Activated CD8-positive, alpha-beta T cell treated with anti-CD3 and anti-CD28 coated beads for 36 hours (primary cell): Measurements from ENCODE around the gene TYW1B. TPM values are rescaled to one million over a fixed set of nuclear protein-coding genes. Genes with fewer than 3 reads are reported as not detected.
"Not testable (repeated sequence)": the region's sequence is repeated elsewhere in the genome, so short reads cannot be mapped to it uniquely, and the experiment has no call there.

Experiments
- ATAC-seq: fragments of 200-7000 bp; cut with Tn5 transposase; one replicate; pipeline ENCODE4 v1.10.0; 2021; ENCODE audit warnings: mild to moderate bottlenecking, moderate library complexity
- CTCF ChIA-PET: fragments of 350-600 bp; sonication (Branson Sonifier 250); formaldehyde crosslinking; loops from one replicate; lab custom pipeline; 2021; ENCODE audit warnings: antibody characterized with exemption; lab: Charles Lee
- POLR2A ChIA-PET: fragments of 350-600 bp; sonication (Branson Sonifier 250); formaldehyde crosslinking; loops from one replicate; lab custom pipeline; 2021; ENCODE audit warnings: antibody characterized with exemption; lab: Charles Lee
- DNase-seq: peaks from one replicate; pipeline ENCODE4 v3.0.0-alpha.2; 2020
- H3K27ac Mint-ChIP-seq: one replicate; pipeline ENCODE4 v1.8.0; 2021; ENCODE audit warnings: mild to moderate bottlenecking, mixed read lengths
- H3K27me3 Mint-ChIP-seq: one replicate; pipeline ENCODE4 v1.8.0; 2021; ENCODE audit warnings: mixed read lengths
- H3K36me3 Mint-ChIP-seq: one replicate; pipeline ENCODE4 v1.8.0; 2021; ENCODE audit warnings: low read depth, mixed read lengths
- H3K4me1 Mint-ChIP-seq: one replicate; pipeline ENCODE4 v1.8.0; 2021; ENCODE audit warnings: low read depth, mixed read lengths
- H3K4me3 Mint-ChIP-seq: one replicate; pipeline ENCODE4 v1.8.0; 2021; ENCODE audit warnings: mild to moderate bottlenecking, moderate library complexity, mixed read lengths
- H3K9me3 Mint-ChIP-seq: one replicate; pipeline ENCODE4 v1.8.0; 2021; ENCODE audit warnings: mixed read lengths
- intact Hi-C: fragments of 100-400 bp; cut with micrococcal nuclease; formaldehyde crosslinking; loops from one replicate; pipeline ENCODE4 v1.10.0; 2022
- total RNA-seq, 2 experiments: library from RNA; stranded (reverse); gene quantifications; one replicate each; pipeline ENCODE4 v1.2.3, GENCODE V29; 2021
- TF ChIP-seq, protein P1 (sequence below): fragments of 200-600 bp; IDR thresholded peaks from one replicate; pipeline ENCODE4 v1.8.0; 2022; ENCODE audit warnings: antibody characterized with exemption, mild to moderate bottlenecking

TYW1B gene
- total RNA-seq, 2 experiments from 2014 or later, result 1.6 to 1.8 TPM

DNA sequence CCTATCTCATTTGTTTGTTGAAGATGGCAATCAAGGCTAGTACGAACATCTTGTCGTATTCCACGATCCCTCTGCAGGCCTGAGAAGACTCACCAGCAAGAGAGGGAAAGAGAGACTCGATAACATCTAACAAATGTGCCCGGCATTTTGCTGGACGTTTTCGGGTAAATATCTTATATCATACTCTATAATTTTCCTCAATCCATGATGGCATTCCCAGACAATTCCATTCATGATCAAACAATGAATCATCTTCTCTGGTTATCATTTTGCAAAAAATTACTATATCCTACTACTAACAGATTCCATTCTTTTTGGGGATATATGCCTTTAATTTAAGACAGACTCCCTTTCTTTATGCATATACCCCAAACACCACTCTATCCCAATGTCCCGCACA, 118.1 kb downstream of the TYW1B start:
- ChIA-PET CTCF (no interaction called here), POLR2A (no interaction called here)
- Mint-ChIP-seq H3K36me3 (peaks cover 48% of the 10 kb centered on the region), H3K27ac (no peak overlapping the region), H3K4me1 (no peaks in the 10 kb centered on the region), H3K27me3 (no peaks in the 10 kb centered on the region), H3K4me3 (no peak overlapping the region), H3K9me3 (peaks cover 4% of the 10 kb centered on the region)
- intact Hi-C loops, result no loop called here
- DNase-seq (no peak), ATAC-seq (no peak)
- TF ChIP-seq, protein P1, sequence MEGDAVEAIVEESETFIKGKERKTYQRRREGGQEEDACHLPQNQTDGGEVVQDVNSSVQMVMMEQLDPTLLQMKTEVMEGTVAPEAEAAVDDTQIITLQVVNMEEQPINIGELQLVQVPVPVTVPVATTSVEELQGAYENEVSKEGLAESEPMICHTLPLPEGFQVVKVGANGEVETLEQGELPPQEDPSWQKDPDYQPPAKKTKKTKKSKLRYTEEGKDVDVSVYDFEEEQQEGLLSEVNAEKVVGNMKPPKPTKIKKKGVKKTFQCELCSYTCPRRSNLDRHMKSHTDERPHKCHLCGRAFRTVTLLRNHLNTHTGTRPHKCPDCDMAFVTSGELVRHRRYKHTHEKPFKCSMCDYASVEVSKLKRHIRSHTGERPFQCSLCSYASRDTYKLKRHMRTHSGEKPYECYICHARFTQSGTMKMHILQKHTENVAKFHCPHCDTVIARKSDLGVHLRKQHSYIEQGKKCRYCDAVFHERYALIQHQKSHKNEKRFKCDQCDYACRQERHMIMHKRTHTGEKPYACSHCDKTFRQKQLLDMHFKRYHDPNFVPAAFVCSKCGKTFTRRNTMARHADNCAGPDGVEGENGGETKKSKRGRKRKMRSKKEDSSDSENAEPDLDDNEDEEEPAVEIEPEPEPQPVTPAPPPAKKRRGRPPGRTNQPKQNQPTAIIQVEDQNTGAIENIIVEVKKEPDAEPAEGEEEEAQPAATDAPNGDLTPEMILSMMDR, result no peak

DNA sequence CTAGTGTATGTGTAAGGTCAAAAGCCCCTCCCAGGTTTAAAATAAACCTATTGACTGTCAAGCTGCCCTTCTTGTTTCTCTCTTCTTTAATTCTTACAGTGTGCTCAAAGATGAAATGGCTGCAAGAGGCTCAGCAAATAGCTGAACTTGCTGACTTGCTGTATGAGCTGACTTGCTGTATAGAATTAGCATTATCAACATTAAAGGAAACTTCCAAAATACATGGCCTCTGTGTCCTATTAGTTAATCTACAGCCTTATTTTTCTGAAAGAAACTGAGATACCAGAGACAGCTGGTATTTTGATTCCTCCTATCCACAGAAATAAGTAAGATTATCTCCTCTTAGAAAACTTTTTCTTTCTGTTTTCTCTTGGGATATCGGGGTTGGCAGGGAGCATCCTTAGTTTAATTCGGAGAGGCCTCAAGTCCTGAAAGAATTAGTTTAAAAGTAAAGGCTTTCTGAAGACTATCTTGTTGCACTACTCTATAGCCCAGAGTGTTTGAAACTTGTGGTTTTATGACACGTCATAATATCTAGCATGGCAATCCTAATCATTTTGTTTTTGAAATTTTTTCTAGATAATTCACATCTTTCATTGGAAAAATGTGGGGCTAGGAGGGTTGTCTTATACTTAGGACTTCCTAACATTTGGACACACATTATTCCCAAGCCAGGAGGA, 119.5 kb downstream of the TYW1B start:
- H3K27me3 Mint-ChIP-seq, H3K27ac Mint-ChIP-seq, H3K4me1 Mint-ChIP-seq, DNase-seq, CTCF ChIA-PET, H3K9me3 Mint-ChIP-seq, ATAC-seq, H3K4me3 Mint-ChIP-seq, POLR2A ChIA-PET, intact Hi-C loops: not testable (repeated sequence)
- H3K36me3 Mint-ChIP-seq, result peaks cover 48% of the 10 kb centered on the region

DNA sequence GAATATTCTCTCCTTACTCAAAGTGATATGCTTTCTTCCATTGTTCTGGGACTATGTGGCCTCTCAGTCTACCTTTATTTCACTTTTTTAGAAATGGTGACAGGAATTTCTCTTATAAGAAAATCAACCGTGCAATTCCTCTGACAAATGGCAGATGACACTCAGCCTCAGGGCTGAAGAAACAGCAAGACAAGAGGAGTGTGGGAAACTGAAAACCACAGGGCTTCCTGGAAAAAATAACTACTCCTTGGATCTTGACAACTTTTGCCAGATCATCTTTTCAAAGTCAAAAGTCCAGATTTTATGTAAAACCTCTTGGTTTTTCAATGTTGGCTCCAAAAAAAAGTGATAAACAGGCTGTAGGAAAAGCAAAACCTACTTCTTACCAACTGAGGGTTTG, 121.5 kb downstream of the TYW1B start:
- Mint-ChIP-seq H3K4me1 (no peaks in the 10 kb centered on the region), H3K9me3 (peaks cover 4% of the 10 kb centered on the region), H3K27me3 (no peaks in the 10 kb centered on the region), H3K4me3 (no peak overlapping the region), H3K27ac (no peak overlapping the region), H3K36me3 (peaks cover 40% of the 10 kb centered on the region)
- intact Hi-C loops, result no loop called here
- TF ChIP-seq, protein P1, result no peak
- ChIA-PET CTCF (no interaction called here), POLR2A (no interaction called here)
- DNase-seq (no peak), ATAC-seq (no peak)

DNA sequence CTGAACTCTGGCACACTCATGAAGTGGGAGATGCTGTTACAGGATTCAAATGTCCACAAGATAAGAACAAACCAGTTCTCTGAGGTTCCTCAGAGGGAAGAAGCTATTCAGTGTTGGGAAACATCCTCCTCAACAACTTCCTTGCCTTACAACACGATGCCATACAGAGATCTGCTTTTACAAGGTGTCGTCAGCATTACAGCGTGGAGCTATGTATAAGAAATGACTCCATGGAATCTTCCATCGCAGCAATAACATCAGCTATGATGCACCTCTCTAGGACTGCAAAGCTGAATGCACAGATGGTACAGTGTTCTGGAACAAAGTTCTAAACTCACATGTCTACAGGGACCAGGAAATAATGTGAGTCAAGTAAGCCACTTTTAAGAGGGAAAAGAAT, 122.3 kb downstream of the TYW1B start:
- CTCF ChIA-PET, POLR2A ChIA-PET, H3K9me3 Mint-ChIP-seq, ATAC-seq, H3K4me1 Mint-ChIP-seq, intact Hi-C loops, H3K4me3 Mint-ChIP-seq, DNase-seq, H3K27me3 Mint-ChIP-seq, H3K27ac Mint-ChIP-seq: not testable (repeated sequence)
- H3K36me3 Mint-ChIP-seq, result peaks cover 35% of the 10 kb centered on the region

DNA sequence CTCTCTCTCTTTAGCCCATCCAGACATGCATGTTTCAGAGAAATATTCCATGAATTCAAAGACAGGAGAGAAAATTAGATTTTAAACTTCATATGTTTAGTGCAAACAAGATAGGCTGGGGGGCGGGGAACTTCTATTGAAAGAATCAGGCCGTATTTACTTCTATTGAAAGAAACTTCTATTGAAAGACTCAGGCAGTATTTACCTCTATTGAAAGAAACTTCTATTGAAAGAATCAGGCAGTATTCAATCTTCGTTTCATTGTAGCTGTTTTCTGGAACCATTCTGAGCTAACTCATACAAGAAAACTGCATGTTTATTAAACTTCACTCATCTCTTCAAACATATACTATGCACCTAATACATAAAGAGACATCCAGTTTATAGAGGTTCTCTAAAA, 123.1 kb downstream of the TYW1B start:
- peaks cover 31% of the 10 kb centered on the region for H3K36me3 Mint-ChIP-seq
- DNase-seq (no peak), ATAC-seq (no peak)
- ChIA-PET POLR2A (no interaction called here), CTCF (no interaction called here)
- TF ChIP-seq, protein P1, result no peak
- no peaks in the 10 kb centered on the region for H3K4me1 Mint-ChIP-seq
- intact Hi-C loops, result no loop called here
- no peaks in the 10 kb centered on the region for H3K27me3 Mint-ChIP-seq
- no peak overlapping the region for H3K4me3 Mint-ChIP-seq
- peaks cover 4% of the 10 kb centered on the region for H3K9me3 Mint-ChIP-seq
- H3K27ac Mint-ChIP-seq, result no peak overlapping the region

DNA sequence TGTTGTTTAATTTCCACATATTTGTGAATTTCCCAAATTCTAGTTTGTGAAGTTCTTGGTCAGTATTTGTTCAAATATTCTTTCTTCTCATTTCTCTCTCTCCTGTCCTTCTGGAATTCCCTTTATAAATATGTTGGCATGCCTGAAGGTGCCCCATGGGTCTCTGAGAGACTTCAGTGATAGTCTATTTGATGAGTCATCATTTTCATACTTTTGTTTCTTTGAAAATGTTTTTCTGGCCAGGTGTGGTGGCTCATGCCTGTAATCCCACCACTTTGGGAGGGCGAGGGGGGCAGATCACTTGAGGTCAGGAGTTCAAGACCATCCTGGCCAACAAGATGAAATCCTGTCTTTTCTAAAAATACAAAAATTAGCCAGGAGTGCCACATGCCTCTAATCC, 127.5 kb downstream of the TYW1B start:
- CTCF ChIA-PET, H3K27me3 Mint-ChIP-seq, H3K36me3 Mint-ChIP-seq, H3K9me3 Mint-ChIP-seq, ATAC-seq, H3K27ac Mint-ChIP-seq, POLR2A ChIA-PET, H3K4me1 Mint-ChIP-seq, intact Hi-C loops, H3K4me3 Mint-ChIP-seq, DNase-seq: not testable (repeated sequence)

DNA sequence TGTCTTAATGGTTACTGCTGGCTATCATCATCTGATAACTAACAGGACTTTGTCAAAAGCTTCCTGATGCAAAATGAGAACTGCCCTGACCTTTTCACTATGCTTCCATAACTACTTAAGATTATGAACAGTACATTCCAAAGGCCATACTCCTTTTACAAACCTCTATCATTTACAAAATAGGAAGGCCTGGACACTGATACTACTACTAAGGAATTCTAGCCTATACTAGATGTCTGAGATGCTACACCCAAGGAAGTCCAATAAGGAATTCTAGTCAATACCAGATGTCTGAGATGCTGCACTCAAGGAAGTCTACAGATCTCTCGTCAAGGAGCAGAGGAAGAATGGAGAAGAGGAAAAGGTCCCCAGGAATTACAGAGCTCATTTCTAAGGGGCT, 130.9 kb downstream of the TYW1B start:
- POLR2A ChIA-PET, H3K27me3 Mint-ChIP-seq, H3K27ac Mint-ChIP-seq, DNase-seq, H3K4me1 Mint-ChIP-seq, H3K4me3 Mint-ChIP-seq, H3K9me3 Mint-ChIP-seq, CTCF ChIA-PET, intact Hi-C loops, H3K36me3 Mint-ChIP-seq, ATAC-seq: not testable (repeated sequence)

DNA sequence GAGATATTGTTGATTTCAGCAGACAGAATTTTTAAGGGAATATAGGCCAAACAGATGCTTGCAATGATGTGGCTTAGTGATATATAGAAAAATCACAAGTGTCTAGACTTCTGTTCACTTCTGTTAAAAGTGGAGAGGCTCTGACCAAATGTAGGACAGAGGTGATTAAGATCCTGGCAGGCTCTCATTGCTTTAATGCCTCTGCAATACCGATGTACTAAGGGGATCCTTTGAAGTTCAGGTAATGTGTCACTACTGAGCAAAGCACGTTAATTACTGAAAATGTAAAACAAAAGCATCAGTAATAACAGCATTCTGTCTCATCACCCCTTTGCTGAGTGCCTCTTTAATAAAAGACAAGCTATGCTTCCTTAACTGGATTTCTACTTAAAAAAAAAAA, 131.4 kb downstream of the TYW1B start:
- H3K27ac Mint-ChIP-seq, H3K4me1 Mint-ChIP-seq, POLR2A ChIA-PET, intact Hi-C loops, ATAC-seq, CTCF ChIA-PET, DNase-seq, H3K36me3 Mint-ChIP-seq, H3K9me3 Mint-ChIP-seq, H3K4me3 Mint-ChIP-seq, H3K27me3 Mint-ChIP-seq: not testable (repeated sequence)

DNA sequence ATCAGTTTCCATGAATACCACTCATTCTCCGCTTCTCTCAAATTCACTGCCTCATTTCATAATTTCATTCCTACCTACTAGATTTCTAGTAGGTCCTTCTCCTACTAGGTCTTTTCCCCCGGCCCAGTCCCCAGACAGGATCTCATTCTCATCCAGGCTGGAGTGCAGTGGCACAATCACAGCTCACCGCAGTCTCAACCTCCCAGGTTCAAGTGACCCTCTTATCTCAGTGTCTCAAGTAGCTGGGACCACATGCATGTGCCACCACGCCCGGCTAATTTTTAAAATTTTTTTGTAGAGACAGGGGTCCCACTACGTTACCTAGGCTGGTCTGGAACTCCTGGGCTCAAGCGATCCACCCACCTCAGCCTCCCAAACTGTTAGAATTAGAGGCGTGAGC, 132.5 kb downstream of the TYW1B start:
- H3K9me3 Mint-ChIP-seq, DNase-seq, H3K4me1 Mint-ChIP-seq, H3K4me3 Mint-ChIP-seq, POLR2A ChIA-PET, H3K27me3 Mint-ChIP-seq, ATAC-seq, H3K27ac Mint-ChIP-seq, CTCF ChIA-PET, H3K36me3 Mint-ChIP-seq, intact Hi-C loops: not testable (repeated sequence)

DNA sequence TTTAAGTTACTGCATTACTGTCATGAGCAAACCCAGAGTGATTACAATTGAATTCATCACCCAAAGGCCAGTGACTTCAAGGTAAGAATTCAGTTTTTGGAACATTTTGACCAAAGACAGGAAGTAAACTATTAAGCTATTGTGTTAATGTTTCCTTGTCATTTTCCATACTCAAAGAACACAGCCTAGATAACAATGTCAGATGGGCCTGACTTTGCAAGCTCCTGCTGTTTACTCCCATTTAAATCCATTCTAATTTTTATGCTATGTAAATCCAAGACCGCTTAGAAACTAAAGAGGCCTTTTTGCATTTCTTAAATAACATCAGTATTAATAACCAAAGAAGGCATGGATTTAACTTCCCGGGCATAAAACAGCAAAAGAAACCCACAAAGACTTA, 136.6 kb downstream of the TYW1B start:
- DNase-seq, POLR2A ChIA-PET, H3K27me3 Mint-ChIP-seq, H3K27ac Mint-ChIP-seq, ATAC-seq, H3K4me3 Mint-ChIP-seq, H3K36me3 Mint-ChIP-seq, intact Hi-C loops, CTCF ChIA-PET, H3K4me1 Mint-ChIP-seq, H3K9me3 Mint-ChIP-seq: not testable (repeated sequence)
